Suprapubic skin (tissue), 4 donors: ENCODE measurements around the gene TNFRSF19. TPM values are rescaled to one million over a fixed set of nuclear protein-coding genes. Genes with fewer than 3 reads are reported as not detected.

ENCODE experiments used
- DNase-seq, 2 donors: peaks; one replicate each; pipeline ENCODE4 v3.0.0-alpha.2; 2019; ENCODE audit warnings: low spot score in 2 of 2
- H3K27ac ChIP-seq: fragments of 200-600 bp; sonication (generic); one replicate; pipeline ENCODE4 v1.5.1; 2019
- H3K27me3 ChIP-seq: fragments of 200-600 bp; sonication (generic); one replicate; pipeline ENCODE4 v1.5.1; 2019
- H3K36me3 ChIP-seq: fragments of 200-600 bp; sonication (generic); one replicate; pipeline ENCODE4 v1.5.1; 2019
- H3K4me1 ChIP-seq: fragments of 200-600 bp; sonication (generic); one replicate; pipeline ENCODE4 v1.5.1; 2019
- H3K4me3 ChIP-seq: fragments of 200-600 bp; sonication (generic); one replicate; pipeline ENCODE4 v1.5.1; 2019; ENCODE audit warnings: mild to moderate bottlenecking
- H3K9me3 ChIP-seq: fragments of 200-600 bp; sonication (generic); one replicate; pipeline ENCODE4 v1.5.1; 2019
- CTCF ChIP-seq, 2 donors: fragments of 200-600 bp in 1 of 2; fragments of 450-650 bp in 1 of 2; sonication (generic) in 1 of 2; IDR thresholded peaks; one replicate each; pipeline ENCODE4 v1.5.1; 2016 to 2019; ENCODE audit warnings: antibody characterized with exemption in 2 of 2, mild to moderate bottlenecking in 1 of 2, moderate library complexity in 1 of 2
- EP300 ChIP-seq: sonication (generic); formaldehyde crosslinking; IDR thresholded peaks from one replicate; pipeline ENCODE4 v1.6.1; 2017; ENCODE audit warnings: antibody characterized with exemption
- POLR2A ChIP-seq, 2 donors: fragments of 450-650 bp; IDR thresholded peaks; one replicate each; pipeline ENCODE4 v1.6.1; 2017; ENCODE audit warnings: antibody characterized with exemption in 2 of 2, mild to moderate bottlenecking in 2 of 2, moderate library complexity in 2 of 2
- POLR2AphosphoS5 ChIP-seq, 3 donors: sonication (generic); formaldehyde crosslinking; IDR thresholded peaks; one replicate each; pipeline ENCODE4 v1.6.1; 2017; ENCODE audit warnings: antibody characterized with exemption in 3 of 3
- WGBS: methylation state at CpG from one replicate; pipeline ENCODE4 v1.1.5; 2018; 5-methylcytosine and 5-hydroxymethylcytosine counted together
- total RNA-seq, 4 donors: library from RNA; depleted of rRNA; stranded (reverse); fragments of >200 nt; gene quantifications; one replicate each; pipeline ENCODE4 v1.1.0, GENCODE V29; 2016

TNFRSF19 gene
- total RNA-seq, 4 donors from 2014 or later = 74.6 to 100 (median 78.5) TPM

- peaks cover 2% of the 10 kb centered on the region for H3K4me1 ChIP-seq
- no peak overlapping the region for H3K27ac ChIP-seq
- DNase-seq = no peak
- WGBS = 85% methylated on average over 9 of the region's 9 CpGs
- peaks cover 8% of the 10 kb centered on the region for H3K36me3 ChIP-seq
- H3K27me3 ChIP-seq = no peaks in the 10 kb centered on the region
- H3K9me3 ChIP-seq = no peaks in the 10 kb centered on the region
- H3K4me3 ChIP-seq = no peak overlapping the region
- no peak for TF ChIP-seq EP300
- TF ChIP-seq CTCF (IDR thresholded peaks at IDR 0.05) = no peak
- TF ChIP-seq POLR2A (IDR thresholded peaks at IDR 0.05) = no peak
Measured at GRCh38 chr13:23660249-23660648, 90.0 kb downstream of the TNFRSF19 start.

GRCh38 chr13:23666582-23666981, 96.4 kb downstream of the TNFRSF19 start:
- no peaks in the 10 kb centered on the region for H3K4me1 ChIP-seq
- 87% methylated on average over 8 of the region's 8 CpGs for WGBS

GRCh38 chr13:23667750-23668149, 97.5 kb downstream of the TNFRSF19 start:
- no peaks in the 10 kb centered on the region for H3K27me3 ChIP-seq
- H3K27ac ChIP-seq = no peak overlapping the region
- no peaks in the 10 kb centered on the region for H3K4me1 ChIP-seq
- 94% methylated on average over 6 of the region's 6 CpGs for WGBS
- TF ChIP-seq CTCF (IDR thresholded peaks at IDR 0.05) (no peak), POLR2AphosphoS5 (IDR thresholded peaks at IDR 0.05) (no peak), POLR2A (IDR thresholded peaks at IDR 0.05) (no peak), EP300 (no peak)
- H3K36me3 ChIP-seq = peaks cover 21% of the 10 kb centered on the region
- DNase-seq = no peak
- H3K9me3 ChIP-seq = no peaks in the 10 kb centered on the region
- no peak overlapping the region for H3K4me3 ChIP-seq

More at GRCh38 chr13:23666582-23666981, 96.4 kb downstream of the TNFRSF19 start:
- no peak for TF ChIP-seq POLR2AphosphoS5 (IDR thresholded peaks at IDR 0.05)
- TF ChIP-seq EP300 = no peak
- no peak for TF ChIP-seq CTCF (IDR thresholded peaks at IDR 0.05)
- no peak for TF ChIP-seq POLR2A (IDR thresholded peaks at IDR 0.05)
- no peak for DNase-seq
- Histone ChIP-seq H3K36me3 (peaks cover 21% of the 10 kb centered on the region), H3K4me3 (no peak overlapping the region), H3K27me3 (no peaks in the 10 kb centered on the region), H3K27ac (no peak overlapping the region), H3K9me3 (no peaks in the 10 kb centered on the region)

- Histone ChIP-seq H3K27me3 (no peaks in the 10 kb centered on the region), H3K4me1 (no peaks in the 10 kb centered on the region), H3K4me3 (no peak overlapping the region), H3K36me3 (peaks cover 21% of the 10 kb centered on the region), H3K9me3 (no peaks in the 10 kb centered on the region), H3K27ac (no peak overlapping the region)
- no peak for DNase-seq
- WGBS = 78% methylated on average over 9 of the region's 9 CpGs
- TF ChIP-seq POLR2AphosphoS5 (IDR thresholded peaks at IDR 0.05) (no peak), POLR2A (IDR thresholded peaks at IDR 0.05) (no peak), CTCF (IDR thresholded peaks at IDR 0.05) (no peak), EP300 (no peak)
Measured at GRCh38 chr13:23668562-23668961, 98.3 kb downstream of the TNFRSF19 start.

GRCh38 chr13:23670793-23671192, 100.6 kb downstream of the TNFRSF19 start:
- peaks cover 21% of the 10 kb centered on the region for H3K36me3 ChIP-seq
- H3K27me3 ChIP-seq = no peaks in the 10 kb centered on the region
- no peak for DNase-seq
- H3K27ac ChIP-seq = no peak overlapping the region
- H3K4me1 ChIP-seq = no peaks in the 10 kb centered on the region
- no peaks in the 10 kb centered on the region for H3K9me3 ChIP-seq
- no peak for TF ChIP-seq POLR2A (IDR thresholded peaks at IDR 0.05)
- TF ChIP-seq EP300 = no peak
- no peak for TF ChIP-seq CTCF (IDR thresholded peaks at IDR 0.05)
- TF ChIP-seq POLR2AphosphoS5 (IDR thresholded peaks at IDR 0.05) = no peak
- no peak overlapping the region for H3K4me3 ChIP-seq
- 76% methylated on average over 7 of the region's 7 CpGs for WGBS
